Measurements from ENCODE around the gene DCAF10. TPM values are rescaled to one million over a fixed set of nuclear protein-coding genes. Genes with fewer than 3 reads are reported as not detected.

DCAF10 gene
- total and polyA plus RNA-seq, 4 donors: 9.7 to 22.2 (median 15.3) TPM

GRCh38 chr9:37856551-37856950 is 56.0 kb downstream of the DCAF10 start (continued):
- TF ChIP-seq, protein P1, sequence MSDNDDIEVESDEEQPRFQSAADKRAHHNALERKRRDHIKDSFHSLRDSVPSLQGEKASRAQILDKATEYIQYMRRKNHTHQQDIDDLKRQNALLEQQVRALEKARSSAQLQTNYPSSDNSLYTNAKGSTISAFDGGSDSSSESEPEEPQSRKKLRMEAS (IDR thresholded peaks at IDR 0.05): no peak
- TF ChIP-seq GABPA (IDR thresholded peaks at IDR 0.05 in 1 of 2, conservative IDR thresholded peaks at IDR 0.05 in 1 of 2) (no peak), ZBTB33 (IDR thresholded peaks at IDR 0.05) (no peak)

DNA sequence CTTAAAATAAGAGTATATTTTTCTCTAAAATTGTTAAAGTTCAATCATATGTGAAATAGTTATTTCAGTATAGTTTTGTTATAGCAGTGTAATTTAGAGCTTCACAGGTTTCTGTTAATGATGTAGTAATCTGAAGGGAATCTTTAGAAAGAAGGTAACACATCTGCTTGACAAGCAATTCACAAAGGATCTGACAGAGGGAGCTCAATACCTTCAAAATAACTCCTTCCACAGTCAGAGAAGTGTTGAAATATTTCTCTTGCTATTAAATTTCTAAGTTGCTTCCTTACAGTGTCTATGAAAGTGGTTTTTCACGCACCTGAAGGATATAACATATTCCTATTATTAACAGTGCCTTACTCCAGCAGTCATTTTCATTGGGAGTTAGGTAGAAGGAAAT is 58.4 kb downstream of the DCAF10 start:
- no peak overlapping the region for H3K27ac ChIP-seq (ENCODE audit: low read depth in 1 of 2, low read length in 2 of 2)
- no peak overlapping the region for H3K4me3 ChIP-seq (ENCODE audit: low read depth in 1 of 3, low read length in 3 of 3)
- no peaks in the 10 kb centered on the region for H3K27me3 ChIP-seq (ENCODE audit: control insufficient read depth in 4 of 4, insufficient read depth in 4 of 4, low read length in 3 of 4)
- no peaks in the 10 kb centered on the region for H3K4me1 ChIP-seq (ENCODE audit: control insufficient read depth in 4 of 4, insufficient read depth in 4 of 4, low read length in 3 of 4)
- H3K9me3 ChIP-seq (ENCODE audit: control insufficient read depth in 4 of 4, low read length in 3 of 4): no peaks in the 10 kb centered on the region
- H3K36me3 ChIP-seq (ENCODE audit: control insufficient read depth in 4 of 4, insufficient read depth in 3 of 4, low read depth in 1 of 4, low read length in 3 of 4): peaks cover 2 to 34% (median 32%) of the 10 kb centered on the region in 4 donors
- WGBS: 87% methylated on average over 1 of the region's 1 CpG
- no peak for DNase-seq (ENCODE audit: low spot score)
- no peak overlapping the region for H3K9ac ChIP-seq (ENCODE audit: low read depth in 1 of 2, low read length in 2 of 2)
- TF ChIP-seq RAD21 (IDR thresholded peaks at IDR 0.05) (peak in 1 of 2 donors; percentile 8), FOXA2 (IDR thresholded peaks at IDR 0.05) (no peak)

GRCh38 chr9:37862530-37862929 is 61.9 kb downstream of the DCAF10 start:
- WGBS: 92% methylated on average over 3 of the region's 3 CpGs
- no peak for TF ChIP-seq NR2F2 (IDR thresholded peaks at IDR 0.05)
- TF ChIP-seq RXRA (IDR thresholded peaks at IDR 0.05): no peak
- no peak for TF ChIP-seq FOXA2 (IDR thresholded peaks at IDR 0.05)
- no peak for TF ChIP-seq EGR1 (IDR thresholded peaks at IDR 0.05; ENCODE audit: low read depth in 2 of 2)
- Histone ChIP-seq H3K36me3 (ENCODE audit: control insufficient read depth in 4 of 4, insufficient read depth in 3 of 4, low read depth in 1 of 4, low read length in 3 of 4) (peaks cover 3 to 39% (median 32%) of the 10 kb centered on the region in 4 donors), H3K27ac (ENCODE audit: low read depth in 1 of 2, low read length in 2 of 2) (no peak overlapping the region), H3K9ac (ENCODE audit: low read depth in 1 of 2, low read length in 2 of 2) (no peak overlapping the region), H3K4me1 (ENCODE audit: control insufficient read depth in 4 of 4, insufficient read depth in 4 of 4, low read length in 3 of 4) (no peaks in the 10 kb centered on the region), H3K9me3 (ENCODE audit: control insufficient read depth in 4 of 4, low read length in 3 of 4) (no peaks in the 10 kb centered on the region), H3K27me3 (ENCODE audit: control insufficient read depth in 4 of 4, insufficient read depth in 4 of 4, low read length in 3 of 4) (no peaks in the 10 kb centered on the region), H3K4me3 (ENCODE audit: low read depth in 1 of 3, low read length in 3 of 3) (no peak overlapping the region)
- DNase-seq (ENCODE audit: low spot score): no peak

GRCh38 chr9:37870081-37870798 is 69.6 kb downstream of the DCAF10 start:
- no peak overlapping the region for H3K9ac ChIP-seq (ENCODE audit: low read depth in 1 of 2, low read length in 2 of 2)
- H3K4me1 ChIP-seq (ENCODE audit: control insufficient read depth in 4 of 4, insufficient read depth in 4 of 4, low read length in 3 of 4): no peaks in the 10 kb centered on the region
- no peak for TF ChIP-seq HNF4A (conservative IDR thresholded peaks at IDR 0.05)
- TF ChIP-seq, protein P2, sequence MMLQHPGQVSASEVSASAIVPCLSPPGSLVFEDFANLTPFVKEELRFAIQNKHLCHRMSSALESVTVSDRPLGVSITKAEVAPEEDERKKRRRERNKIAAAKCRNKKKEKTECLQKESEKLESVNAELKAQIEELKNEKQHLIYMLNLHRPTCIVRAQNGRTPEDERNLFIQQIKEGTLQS (IDR thresholded peaks at IDR 0.05): no peak
- TF ChIP-seq HNF4G (IDR thresholded peaks at IDR 0.05): no peak
- TF ChIP-seq NR2F2 (IDR thresholded peaks at IDR 0.05): no peak
- 97% methylated on average over 5 of the region's 5 CpGs for WGBS
- no peaks in the 10 kb centered on the region for H3K9me3 ChIP-seq (ENCODE audit: control insufficient read depth in 4 of 4, low read length in 3 of 4)
- no peaks in the 10 kb centered on the region for H3K27me3 ChIP-seq (ENCODE audit: control insufficient read depth in 4 of 4, insufficient read depth in 4 of 4, low read length in 3 of 4)
- peaks cover 0 to 7% (median 0%) of the 10 kb centered on the region in 4 donors for H3K36me3 ChIP-seq (ENCODE audit: control insufficient read depth in 4 of 4, insufficient read depth in 3 of 4, low read depth in 1 of 4, low read length in 3 of 4)
- DNase-seq (ENCODE audit: low spot score): no peak
- no peak overlapping the region for H3K4me3 ChIP-seq (ENCODE audit: low read depth in 1 of 3, low read length in 3 of 3)
- no peak overlapping the region for H3K27ac ChIP-seq (ENCODE audit: low read depth in 1 of 2, low read length in 2 of 2)

All from liver (tissue), 9 donors.